Liver (tissue), 9 donors: ENCODE data around the gene ZNF318. TPM values are rescaled to one million over a fixed set of nuclear protein-coding genes. Genes with fewer than 3 reads are reported as not detected.

ENCODE experiments used
- DNase-seq: peaks from one replicate; pipeline ENCODE4 v3.0.0-alpha.2; 2017; ENCODE audit warnings: low spot score
- H3K27ac ChIP-seq, 2 donors: one replicate each; pipeline ENCODE4 v1.7.0; 2013; ENCODE audit warnings: inconsistent platforms in 2 of 2, low read length in 2 of 2, control low read depth in 1 of 2, low read depth in 1 of 2, mild to moderate bottlenecking in 1 of 2
- H3K27me3 ChIP-seq, 4 donors: one replicate each; pipeline versions ENCODE4 v1.6.1 to v1.7.0; 2013; ENCODE audit warnings: low read length in 3 of 4, inconsistent platforms in 1 of 4, mild to moderate bottlenecking in 1 of 4, moderate library complexity in 1 of 4; ENCODE audit not compliant: control insufficient read depth in 4 of 4, insufficient read depth in 4 of 4
- H3K36me3 ChIP-seq, 4 donors: one replicate each; pipeline versions ENCODE4 v1.6.1 to v1.7.0; 2013; ENCODE audit warnings: low read length in 3 of 4, mild to moderate bottlenecking in 3 of 4, low read depth in 1 of 4, moderate library complexity in 1 of 4; ENCODE audit not compliant: control insufficient read depth in 4 of 4, insufficient read depth in 3 of 4
- H3K4me1 ChIP-seq, 4 donors: one replicate each; pipeline versions ENCODE4 v1.6.1 to v1.7.0; 2013; ENCODE audit warnings: low read length in 3 of 4, mild to moderate bottlenecking in 3 of 4, moderate library complexity in 1 of 4; ENCODE audit not compliant: control insufficient read depth in 4 of 4, insufficient read depth in 4 of 4
- H3K4me3 ChIP-seq, 3 donors: one replicate each; pipeline versions ENCODE4 v1.6.1 to v1.7.0; 2013; ENCODE audit warnings: low read length in 3 of 3, control low read depth in 1 of 3, low read depth in 1 of 3, mild to moderate bottlenecking in 1 of 3
- H3K9ac ChIP-seq, 2 donors: one replicate each; pipeline ENCODE4 v1.7.0; 2013; ENCODE audit warnings: low read length in 2 of 2, mild to moderate bottlenecking in 2 of 2, moderate library complexity in 2 of 2, control low read depth in 1 of 2, low read depth in 1 of 2
- H3K9me3 ChIP-seq, 4 donors: one replicate each; pipeline versions ENCODE4 v1.6.1 to v1.7.0; 2013; ENCODE audit warnings: low read length in 3 of 4; ENCODE audit not compliant: control insufficient read depth in 4 of 4
- EGR1 ChIP-seq, 2 donors: IDR thresholded peaks; 2 replicates each; pipeline ENCODE4 v1.6.1; 2016 to 2018; ENCODE audit warnings: antibody characterized with exemption in 2 of 2, low read depth in 2 of 2
- FOXA1 ChIP-seq: IDR thresholded peaks from 2 replicates; pipeline ENCODE4 v1.6.1; 2016; ENCODE audit warnings: antibody characterized with exemption
- FOXA2 ChIP-seq: IDR thresholded peaks from 2 replicates; pipeline ENCODE4 v1.6.1; 2016; ENCODE audit warnings: antibody characterized with exemption
- GABPA ChIP-seq, 2 donors: IDR thresholded peaks in 1 of 2; conservative IDR thresholded peaks in 1 of 2; 2 replicates each; pipeline ENCODE4 v1.6.1; 2016; ENCODE audit warnings: antibody characterized with exemption in 2 of 2, mild to moderate bottlenecking in 1 of 2, moderate library complexity in 1 of 2
- HNF4A ChIP-seq, 2 donors: conservative IDR thresholded peaks; 2 replicates each; pipeline ENCODE4 v1.6.1; 2016; ENCODE audit warnings: antibody characterized with exemption in 2 of 2, mild to moderate bottlenecking in 2 of 2
- HNF4G ChIP-seq: IDR thresholded peaks from 2 replicates; pipeline ENCODE4 v1.6.1; 2016; ENCODE audit warnings: antibody characterized with exemption
- NR2F2 ChIP-seq: IDR thresholded peaks from 2 replicates; pipeline ENCODE4 v1.6.1; 2016; ENCODE audit warnings: antibody characterized with exemption
- RXRA ChIP-seq, 2 donors: IDR thresholded peaks; 2 replicates each; pipeline ENCODE4 v1.6.1; 2017 to 2018; ENCODE audit warnings: antibody characterized with exemption in 2 of 2, mild to moderate bottlenecking in 1 of 2
- TAF1 ChIP-seq: conservative IDR thresholded peaks from 2 replicates; pipeline ENCODE4 v1.6.1; 2016; ENCODE audit warnings: antibody characterized with exemption, mild to moderate bottlenecking
- YY1 ChIP-seq: IDR thresholded peaks from 2 replicates; pipeline ENCODE4 v1.6.1; 2016; ENCODE audit warnings: antibody characterized with exemption, mild to moderate bottlenecking
- WGBS: extraction: QIAGEN DNeasy Blood & Tissue Kit; methylation state at CpG from one replicate; pipeline ENCODE4 v1.1.7; 2013; 5-methylcytosine and 5-hydroxymethylcytosine counted together
- polyA plus RNA-seq, 2 donors: library from polyadenylated mRNA; stranded (reverse) in 1 of 2; unstranded in 1 of 2; fragments of 200-250 nt in 1 of 2; fragments of >200 nt in 1 of 2; fragmentation: Nextera tagmentation in 1 of 2; extraction: Ambion mirVana in 1 of 2; gene quantifications; one replicate each; pipeline versions ENCODE4 v1.2.1 to v1.2.3, GENCODE V29; 2013 to 2015
- total RNA-seq, 2 donors: library from RNA; depleted of rRNA; stranded (reverse); fragments of >200 nt; gene quantifications; one replicate each; pipeline ENCODE4 v1.2.3, GENCODE V29; 2014
- TF ChIP-seq, protein P1 (sequence below): IDR thresholded peaks from 2 replicates; pipeline ENCODE4 v1.6.1; 2016; ENCODE audit warnings: antibody characterized with exemption
- TF ChIP-seq, protein P2 (sequence below): IDR thresholded peaks from 2 replicates; pipeline ENCODE4 v1.6.1; 2016; ENCODE audit warnings: antibody characterized with exemption
- TF ChIP-seq, protein P3 (sequence below): fragments of 150-350 bp; IDR thresholded peaks from 2 replicates; pipeline ENCODE4 v1.5.1; 2017; ENCODE audit warnings: improper control_type of control experiment, low read depth, low read length; ENCODE audit not compliant: missing input control
- TF ChIP-seq, protein P4 (sequence below): IDR thresholded peaks from 2 replicates; pipeline ENCODE4 v1.6.1; 2016; ENCODE audit warnings: antibody characterized with exemption
- TF ChIP-seq, protein P5 (sequence below): IDR thresholded peaks from 2 replicates; pipeline ENCODE4 v1.6.1; 2016; ENCODE audit warnings: antibody characterized with exemption, mild to moderate bottlenecking
- donor health status: healthy.
- donor health status: healthy.
- donor health status: healthy.
- donor health status: healthy.
- donor health status: healthy.

Gene ZNF318
- total and polyA plus RNA-seq, 4 donors: 3.6 to 9.1 (median 4.2) TPM

DNA sequence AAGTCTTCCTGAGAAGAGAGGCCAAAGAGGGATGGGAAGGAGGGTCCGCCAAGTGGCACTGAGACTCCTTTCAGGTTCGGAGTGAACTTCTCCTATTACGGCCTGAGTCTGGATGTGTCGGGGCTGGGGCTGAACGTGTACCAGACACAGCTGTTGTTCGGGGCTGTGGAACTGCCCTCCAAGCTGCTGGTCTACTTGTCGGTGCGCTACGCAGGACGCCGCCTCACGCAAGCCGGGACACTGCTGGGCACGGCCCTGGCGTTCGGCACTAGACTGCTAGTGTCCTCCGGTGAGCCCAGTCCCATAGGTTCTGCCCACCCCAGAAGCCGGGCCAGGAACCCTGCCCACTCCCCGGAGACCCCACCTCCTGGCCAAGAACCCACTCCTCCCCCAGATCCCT is 67.3 kb downstream of the ZNF318 start:
- H3K36me3 ChIP-seq: peaks cover 5 to 19% (median 10%) of the 10 kb centered on the region in 4 donors
- WGBS: 73% methylated on average over 19 of the region's 19 CpGs
- no peak overlapping the region for H3K27ac ChIP-seq

More for the DNA sequence above, 67.3 kb downstream of the ZNF318 start:
- DNase-seq: no peak
- TF ChIP-seq, protein P1, sequence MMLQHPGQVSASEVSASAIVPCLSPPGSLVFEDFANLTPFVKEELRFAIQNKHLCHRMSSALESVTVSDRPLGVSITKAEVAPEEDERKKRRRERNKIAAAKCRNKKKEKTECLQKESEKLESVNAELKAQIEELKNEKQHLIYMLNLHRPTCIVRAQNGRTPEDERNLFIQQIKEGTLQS: no peak
- TF ChIP-seq RXRA (IDR thresholded peaks at IDR 0.05): no peak
- TF ChIP-seq, protein P2, sequence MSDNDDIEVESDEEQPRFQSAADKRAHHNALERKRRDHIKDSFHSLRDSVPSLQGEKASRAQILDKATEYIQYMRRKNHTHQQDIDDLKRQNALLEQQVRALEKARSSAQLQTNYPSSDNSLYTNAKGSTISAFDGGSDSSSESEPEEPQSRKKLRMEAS: no peak
- TF ChIP-seq GABPA (IDR thresholded peaks at IDR 0.05 in 1 of 2, conservative IDR thresholded peaks at IDR 0.05 in 1 of 2): no peak
- TF ChIP-seq FOXA2: no peak
- no peak for TF ChIP-seq HNF4A (conservative IDR thresholded peaks at IDR 0.05)
- TF ChIP-seq, protein P3, sequence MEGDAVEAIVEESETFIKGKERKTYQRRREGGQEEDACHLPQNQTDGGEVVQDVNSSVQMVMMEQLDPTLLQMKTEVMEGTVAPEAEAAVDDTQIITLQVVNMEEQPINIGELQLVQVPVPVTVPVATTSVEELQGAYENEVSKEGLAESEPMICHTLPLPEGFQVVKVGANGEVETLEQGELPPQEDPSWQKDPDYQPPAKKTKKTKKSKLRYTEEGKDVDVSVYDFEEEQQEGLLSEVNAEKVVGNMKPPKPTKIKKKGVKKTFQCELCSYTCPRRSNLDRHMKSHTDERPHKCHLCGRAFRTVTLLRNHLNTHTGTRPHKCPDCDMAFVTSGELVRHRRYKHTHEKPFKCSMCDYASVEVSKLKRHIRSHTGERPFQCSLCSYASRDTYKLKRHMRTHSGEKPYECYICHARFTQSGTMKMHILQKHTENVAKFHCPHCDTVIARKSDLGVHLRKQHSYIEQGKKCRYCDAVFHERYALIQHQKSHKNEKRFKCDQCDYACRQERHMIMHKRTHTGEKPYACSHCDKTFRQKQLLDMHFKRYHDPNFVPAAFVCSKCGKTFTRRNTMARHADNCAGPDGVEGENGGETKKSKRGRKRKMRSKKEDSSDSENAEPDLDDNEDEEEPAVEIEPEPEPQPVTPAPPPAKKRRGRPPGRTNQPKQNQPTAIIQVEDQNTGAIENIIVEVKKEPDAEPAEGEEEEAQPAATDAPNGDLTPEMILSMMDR: no peak
- TF ChIP-seq NR2F2: no peak
- TF ChIP-seq, protein P4, sequence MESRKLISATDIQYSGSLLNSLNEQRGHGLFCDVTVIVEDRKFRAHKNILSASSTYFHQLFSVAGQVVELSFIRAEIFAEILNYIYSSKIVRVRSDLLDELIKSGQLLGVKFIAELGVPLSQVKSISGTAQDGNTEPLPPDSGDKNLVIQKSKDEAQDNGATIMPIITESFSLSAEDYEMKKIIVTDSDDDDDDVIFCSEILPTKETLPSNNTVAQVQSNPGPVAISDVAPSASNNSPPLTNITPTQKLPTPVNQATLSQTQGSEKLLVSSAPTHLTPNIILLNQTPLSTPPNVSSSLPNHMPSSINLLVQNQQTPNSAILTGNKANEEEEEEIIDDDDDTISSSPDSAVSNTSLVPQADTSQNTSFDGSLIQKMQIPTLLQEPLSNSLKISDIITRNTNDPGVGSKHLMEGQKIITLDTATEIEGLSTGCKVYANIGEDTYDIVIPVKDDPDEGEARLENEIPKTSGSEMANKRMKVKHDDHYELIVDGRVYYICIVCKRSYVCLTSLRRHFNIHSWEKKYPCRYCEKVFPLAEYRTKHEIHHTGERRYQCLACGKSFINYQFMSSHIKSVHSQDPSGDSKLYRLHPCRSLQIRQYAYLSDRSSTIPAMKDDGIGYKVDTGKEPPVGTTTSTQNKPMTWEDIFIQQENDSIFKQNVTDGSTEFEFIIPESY: no peak
- TF ChIP-seq, protein P5, sequence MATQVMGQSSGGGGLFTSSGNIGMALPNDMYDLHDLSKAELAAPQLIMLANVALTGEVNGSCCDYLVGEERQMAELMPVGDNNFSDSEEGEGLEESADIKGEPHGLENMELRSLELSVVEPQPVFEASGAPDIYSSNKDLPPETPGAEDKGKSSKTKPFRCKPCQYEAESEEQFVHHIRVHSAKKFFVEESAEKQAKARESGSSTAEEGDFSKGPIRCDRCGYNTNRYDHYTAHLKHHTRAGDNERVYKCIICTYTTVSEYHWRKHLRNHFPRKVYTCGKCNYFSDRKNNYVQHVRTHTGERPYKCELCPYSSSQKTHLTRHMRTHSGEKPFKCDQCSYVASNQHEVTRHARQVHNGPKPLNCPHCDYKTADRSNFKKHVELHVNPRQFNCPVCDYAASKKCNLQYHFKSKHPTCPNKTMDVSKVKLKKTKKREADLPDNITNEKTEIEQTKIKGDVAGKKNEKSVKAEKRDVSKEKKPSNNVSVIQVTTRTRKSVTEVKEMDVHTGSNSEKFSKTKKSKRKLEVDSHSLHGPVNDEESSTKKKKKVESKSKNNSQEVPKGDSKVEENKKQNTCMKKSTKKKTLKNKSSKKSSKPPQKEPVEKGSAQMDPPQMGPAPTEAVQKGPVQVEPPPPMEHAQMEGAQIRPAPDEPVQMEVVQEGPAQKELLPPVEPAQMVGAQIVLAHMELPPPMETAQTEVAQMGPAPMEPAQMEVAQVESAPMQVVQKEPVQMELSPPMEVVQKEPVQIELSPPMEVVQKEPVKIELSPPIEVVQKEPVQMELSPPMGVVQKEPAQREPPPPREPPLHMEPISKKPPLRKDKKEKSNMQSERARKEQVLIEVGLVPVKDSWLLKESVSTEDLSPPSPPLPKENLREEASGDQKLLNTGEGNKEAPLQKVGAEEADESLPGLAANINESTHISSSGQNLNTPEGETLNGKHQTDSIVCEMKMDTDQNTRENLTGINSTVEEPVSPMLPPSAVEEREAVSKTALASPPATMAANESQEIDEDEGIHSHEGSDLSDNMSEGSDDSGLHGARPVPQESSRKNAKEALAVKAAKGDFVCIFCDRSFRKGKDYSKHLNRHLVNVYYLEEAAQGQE: no peak
- TF ChIP-seq HNF4G: no peak
- TF ChIP-seq EGR1 (IDR thresholded peaks at IDR 0.05; ENCODE audit: low read depth in 2 of 2): no peak
- no peak for TF ChIP-seq YY1
- no peak for TF ChIP-seq TAF1
- TF ChIP-seq FOXA1: no peak
- Histone ChIP-seq H3K4me1 (peaks cover 8 to 58% (median 43%) of the 10 kb centered on the region in 4 donors), H3K27me3 (no peaks in the 10 kb centered on the region), H3K4me3 (no peak overlapping the region), H3K9me3 (no peaks in the 10 kb centered on the region), H3K9ac (no peak overlapping the region)
